HCT116 (cell line): ENCODE data around the gene AZIN2. TPM values are rescaled to one million over a fixed set of nuclear protein-coding genes. Genes with fewer than 3 reads are reported as not detected.

ENCODE experiments used
- ATAC-seq: fragments of 200-7000 bp; cut with Tn5 transposase; 2 replicates; pipeline ENCODE4 v1.9.1; 2020; ENCODE audit warnings: mild to moderate bottlenecking, moderate library complexity
- BruUV-seq: library from RNA; stranded (reverse); fragments of 400-500 nt; replicated peaks from 2 replicates; lab custom pipeline; 2021; lab: Mats Ljungman, UMichigan
- CTCF ChIA-PET: fragments of 300-600 bp; sonication (Branson Sonifier 250); formaldehyde crosslinking; loops from one replicate; lab custom pipeline; 2021; ENCODE audit warnings: antibody characterized with exemption; lab: Charles Lee
- POLR2A ChIA-PET: fragments of 300-600, 350-600 bp; sonication (Branson Sonifier 250); formaldehyde crosslinking; loops from one replicate; lab custom pipeline; 2021; ENCODE audit warnings: antibody characterized with exemption; lab: Charles Lee
- RAD21 ChIA-PET, 2 experiments: fragments of 300-600 bp; sonication (Branson Sonifier 250); formaldehyde crosslinking; loops; one replicate each; lab custom pipeline; 2023; ENCODE audit warnings: low total read pairs in 2 of 2; ENCODE audit not compliant: uncharacterized antibody in 2 of 2, unreplicated experiment in 2 of 2, low non-redundant PET in 1 of 2; lab: Charles Lee
- DNase-seq: peaks from one replicate; pipeline ENCODE4 v3.0.0-alpha.2; 2010; ENCODE audit warnings: low read depth, low spot score
- H2AFZ ChIP-seq: fragments of 200-600 bp; shearing (Covaris generic), sonication (generic); 2 replicates; pipeline ENCODE4 v1.6.1; 2017; ENCODE audit warnings: low read depth, mixed run types, mixed read lengths, antibody characterized with exemption, low read length; ENCODE audit not compliant: poor library complexity, severe bottlenecking
- H3K27ac ChIP-seq: 2 replicates; pipeline ENCODE4 v1.5.1; 2012; ENCODE audit warnings: low read depth, low read length
- H3K27me3 ChIP-seq: fragments of 200-600 bp; sonication (generic); 2 replicates; pipeline ENCODE4 v1.6.1; 2016; ENCODE audit warnings: mixed run types, low read length, mixed read lengths; ENCODE audit not compliant: insufficient read depth
- H3K36me3 ChIP-seq, 2 experiments: fragments of 200-500 bp in 1 of 2; fragments of 200-600 bp in 1 of 2; sonication (Bioruptor generic) in 1 of 2; sonication (generic) in 1 of 2; 2 replicates each; pipeline versions ENCODE4 v1.5.1 to v1.6.1; 2014 to 2016; ENCODE audit warnings: low read length in 2 of 2, inconsistent platforms in 1 of 2, mixed read lengths in 1 of 2, mixed run types in 1 of 2; ENCODE audit not compliant: insufficient read depth in 2 of 2, control insufficient read depth in 1 of 2
- H3K4me1 ChIP-seq, 2 experiments: fragments of 200-600 bp in 1 of 2; sonication (generic) in 1 of 2; 2 replicates each; pipeline versions ENCODE4 v1.5.1 to v1.6.1; 2012 to 2017; ENCODE audit warnings: low read length in 2 of 2, inconsistent platforms in 1 of 2, mild to moderate bottlenecking in 1 of 2, mixed read lengths in 1 of 2, mixed run types in 1 of 2, moderate library complexity in 1 of 2; ENCODE audit not compliant: insufficient read depth in 2 of 2, control insufficient read depth in 1 of 2
- H3K4me2 ChIP-seq: fragments of 200-600 bp; sonication (generic); 2 replicates; pipeline ENCODE4 v1.6.1; 2017; ENCODE audit warnings: mixed run types, low read length, mixed read lengths
- H3K4me3 ChIP-seq, 2 experiments: fragments of 200-600 bp in 1 of 2; sonication (generic) in 1 of 2; replicated peaks in 1 of 2; 2 replicates each; pipeline ENCODE4 v1.5.1; 2011 to 2016; ENCODE audit warnings: low read length in 2 of 2, control low read depth in 1 of 2, low read depth in 1 of 2, mild to moderate bottlenecking in 1 of 2, mixed read lengths in 1 of 2, mixed run types in 1 of 2
- H3K79me2 ChIP-seq: fragments of 200-600 bp; sonication (generic); 2 replicates; pipeline ENCODE4 v1.6.1; 2017; ENCODE audit warnings: mild to moderate bottlenecking, mixed run types, low read length, moderate library complexity, mixed read lengths; ENCODE audit not compliant: insufficient read depth
- H3K9ac ChIP-seq: fragments of 200-600 bp; sonication (generic); 2 replicates; pipeline ENCODE4 v1.6.1; 2016; ENCODE audit warnings: low read length, mixed read lengths
- H3K9me2 ChIP-seq: fragments of 200-600 bp; sonication (generic), shearing (Covaris generic); 2 replicates; pipeline ENCODE4 v1.6.1; 2017; ENCODE audit warnings: mixed run types, mild to moderate bottlenecking, moderate library complexity; ENCODE audit not compliant: insufficient read depth
- H3K9me3 ChIP-seq, 2 experiments: fragments of 200-500 bp in 1 of 2; fragments of 200-600 bp in 1 of 2; sonication (Bioruptor generic) in 1 of 2; sonication (generic) in 1 of 2; 2 replicates each; pipeline ENCODE4 v1.6.1; 2014 to 2017; ENCODE audit warnings: low read length in 2 of 2, mixed read lengths in 2 of 2, inconsistent platforms in 1 of 2, low read depth in 1 of 2, mild to moderate bottlenecking in 1 of 2, mixed run types in 1 of 2, moderate library complexity in 1 of 2; ENCODE audit not compliant: control insufficient read depth in 1 of 2, insufficient read depth in 1 of 2
- H4K20me1 ChIP-seq: fragments of 200-600 bp; sonication (generic), shearing (Covaris generic); 2 replicates; pipeline ENCODE4 v1.6.1; 2017; ENCODE audit warnings: mixed run types, mild to moderate bottlenecking, moderate library complexity; ENCODE audit not compliant: insufficient read depth
- ATF3 ChIP-seq: IDR thresholded peaks from 2 replicates; pipeline ENCODE4 v1.6.1; 2012
- EGR1 ChIP-seq: IDR thresholded peaks from 2 replicates; pipeline ENCODE4 v1.6.1; 2012; ENCODE audit warnings: low read depth
- EZH2 ChIP-seq: fragments of 200-600 bp; sonication (generic); IDR thresholded peaks from 2 replicates; pipeline ENCODE4 v1.6.1; 2017; ENCODE audit warnings: antibody characterized with exemption, mixed run types
- EZH2phosphoT487 ChIP-seq: fragments of 200-600 bp; IDR thresholded peaks from 2 replicates; pipeline ENCODE4 v1.6.1; 2018; ENCODE audit warnings: antibody characterized with exemption, borderline replicate concordance
- FOSL1 ChIP-seq: IDR thresholded peaks from 2 replicates; pipeline ENCODE4 v1.6.1; 2012; ENCODE audit warnings: low read depth
- MAX ChIP-seq: IDR thresholded peaks from 2 replicates; pipeline ENCODE4 v1.6.1; 2012
- RAD21 ChIP-seq: IDR thresholded peaks from 2 replicates; pipeline ENCODE4 v1.6.1; 2012; ENCODE audit warnings: low read depth, mild to moderate bottlenecking
- SIN3A ChIP-seq: IDR thresholded peaks from 2 replicates; pipeline ENCODE4 v1.6.1; 2012; ENCODE audit warnings: low read depth
- SP1 ChIP-seq: IDR thresholded peaks from 2 replicates; pipeline ENCODE4 v1.6.1; 2012; ENCODE audit warnings: low read depth
- SRF ChIP-seq: IDR thresholded peaks from 2 replicates; pipeline ENCODE4 v1.6.1; 2012; ENCODE audit warnings: low read depth
- TCF7L2 ChIP-seq: IDR thresholded peaks from 2 replicates; pipeline ENCODE4 v1.7.0; 2011; ENCODE audit warnings: borderline replicate concordance, inconsistent platforms; ENCODE audit not compliant: insufficient read depth, insufficient read length; ENCODE audit errors: extremely low read depth
- ZNF274 ChIP-seq: fragments of 200-500 bp; sonication (Bioruptor generic); IDR thresholded peaks from 2 replicates; pipeline ENCODE4 v1.6.1; 2014; ENCODE audit warnings: mild to moderate bottlenecking, low read depth, low read length, inconsistent platforms
- intact Hi-C: fragments of 100-400 bp; cut with micrococcal nuclease; formaldehyde crosslinking; loops from 2 replicates; pipeline ENCODE4 v1.10.0; 2022
- total RNA-seq: library from RNA; stranded (reverse); gene quantifications from one replicate; pipeline ENCODE4 v1.2.1, GENCODE V29; 2021; ENCODE audit not compliant: unreplicated experiment
- TF ChIP-seq, protein P1 (sequence below), 3 experiments: fragments of 200-600 bp in 1 of 3; sonication (generic) in 1 of 3; IDR thresholded peaks in 2 of 3; conservative IDR thresholded peaks in 1 of 3; 2 replicates each; pipeline ENCODE4 v1.5.1; 2012 to 2017; ENCODE audit warnings: low read depth in 2 of 3, low read length in 2 of 3, antibody characterized with exemption in 1 of 3, borderline replicate concordance in 1 of 3, control low read depth in 1 of 3, mild to moderate bottlenecking in 1 of 3, mixed read lengths in 1 of 3, mixed run types in 1 of 3, moderate library complexity in 1 of 3; ENCODE audit not compliant: insufficient read depth in 1 of 3

The AZIN2 gene
- total RNA-seq, 1 experiment from 2014 or later: 7.8 TPM

DNA sequence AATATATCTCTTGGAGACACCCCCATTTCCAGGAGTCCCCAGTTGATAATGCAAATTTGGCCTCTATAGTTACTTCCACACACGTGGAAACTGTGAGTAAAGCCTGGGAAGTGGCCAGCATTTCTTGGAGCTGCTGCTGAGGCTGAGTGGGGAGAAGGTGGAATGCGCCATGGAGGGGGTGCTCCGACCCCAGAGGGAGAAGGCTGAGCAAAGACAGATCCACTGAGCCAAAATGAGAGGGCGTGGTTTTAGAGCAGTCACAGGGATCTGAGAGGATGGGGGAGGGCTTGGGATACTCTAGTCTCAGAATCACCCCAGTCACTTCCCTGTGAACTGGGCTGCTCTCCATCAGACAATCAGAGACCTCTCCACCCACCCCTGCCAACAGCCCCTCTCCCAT is 62.2 kb downstream of the AZIN2 start:
- ATAC-seq (no peak), DNase-seq (no peak)
- Histone ChIP-seq H3K4me3 (no peak overlapping the region), H3K27ac (no peak overlapping the region), H2AFZ (no peak overlapping the region), H3K4me1 (no peaks in the 10 kb centered on the region), H3K4me2 (no peak overlapping the region), H3K27me3 (no peaks in the 10 kb centered on the region), H3K9me3 (no peaks in the 10 kb centered on the region), H3K9me2 (no peaks in the 10 kb centered on the region), H3K9ac (no peak overlapping the region), H4K20me1 (no peaks in the 10 kb centered on the region), H3K36me3 (0 out of 4 replicates have a peak, but pooled peaks cover 0 to 3% of the 10 kb centered on the region in 2 experiments), H3K79me2 (no peaks in the 10 kb centered on the region)
- TF ChIP-seq ATF3 (no peak), EZH2phosphoT487 (no peak), RAD21 (no peak), MAX (no peak)
- TF ChIP-seq, protein P1, sequence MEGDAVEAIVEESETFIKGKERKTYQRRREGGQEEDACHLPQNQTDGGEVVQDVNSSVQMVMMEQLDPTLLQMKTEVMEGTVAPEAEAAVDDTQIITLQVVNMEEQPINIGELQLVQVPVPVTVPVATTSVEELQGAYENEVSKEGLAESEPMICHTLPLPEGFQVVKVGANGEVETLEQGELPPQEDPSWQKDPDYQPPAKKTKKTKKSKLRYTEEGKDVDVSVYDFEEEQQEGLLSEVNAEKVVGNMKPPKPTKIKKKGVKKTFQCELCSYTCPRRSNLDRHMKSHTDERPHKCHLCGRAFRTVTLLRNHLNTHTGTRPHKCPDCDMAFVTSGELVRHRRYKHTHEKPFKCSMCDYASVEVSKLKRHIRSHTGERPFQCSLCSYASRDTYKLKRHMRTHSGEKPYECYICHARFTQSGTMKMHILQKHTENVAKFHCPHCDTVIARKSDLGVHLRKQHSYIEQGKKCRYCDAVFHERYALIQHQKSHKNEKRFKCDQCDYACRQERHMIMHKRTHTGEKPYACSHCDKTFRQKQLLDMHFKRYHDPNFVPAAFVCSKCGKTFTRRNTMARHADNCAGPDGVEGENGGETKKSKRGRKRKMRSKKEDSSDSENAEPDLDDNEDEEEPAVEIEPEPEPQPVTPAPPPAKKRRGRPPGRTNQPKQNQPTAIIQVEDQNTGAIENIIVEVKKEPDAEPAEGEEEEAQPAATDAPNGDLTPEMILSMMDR (IDR thresholded peaks at IDR 0.05 in 2 of 3, conservative IDR thresholded peaks at IDR 0.05 in 1 of 3; ENCODE audit: borderline replicate concordance in 1 of 3, insufficient read depth in 1 of 3, low read depth in 2 of 3, low read length in 2 of 3): no peak
- intact Hi-C loops: no loop called here
- RAD21 ChIA-PET: no interaction called here
- no TSS peak for BruUV-seq
- CTCF ChIA-PET: no interaction called here
- POLR2A ChIA-PET: no interaction called here

DNA sequence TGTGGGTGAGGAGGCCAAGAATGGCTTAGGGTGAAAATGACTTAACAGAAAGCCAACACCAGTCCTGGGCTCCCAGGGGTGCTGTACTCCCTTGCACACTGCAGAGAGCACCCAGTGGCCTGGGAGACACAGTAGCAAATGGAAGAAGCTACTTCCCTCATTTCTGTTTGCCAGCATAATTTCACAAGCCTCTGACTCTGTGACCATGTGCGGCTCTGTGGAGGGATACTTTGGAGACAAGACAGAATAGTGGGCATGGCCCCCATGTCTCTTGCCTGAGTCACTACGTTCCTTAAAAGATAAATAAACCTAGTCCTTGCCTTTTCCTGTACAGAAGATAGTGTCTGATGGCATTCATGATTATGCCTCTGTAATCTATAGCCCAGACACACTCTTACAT is 62.7 kb downstream of the AZIN2 start:
- no TSS peak for BruUV-seq
- Histone ChIP-seq H4K20me1 (no peaks in the 10 kb centered on the region), H3K4me3 (no peak overlapping the region), H2AFZ (no peak overlapping the region), H3K9ac (no peak overlapping the region), H3K36me3 (peaks cover 0 to 3% of the 10 kb centered on the region in 2 experiments; a peak in 1 of 4 replicates), H3K9me3 (no peaks in the 10 kb centered on the region), H3K27me3 (no peaks in the 10 kb centered on the region), H3K79me2 (no peaks in the 10 kb centered on the region), H3K4me2 (no peak overlapping the region), H3K4me1 (no peaks in the 10 kb centered on the region), H3K9me2 (no peaks in the 10 kb centered on the region), H3K27ac (no peak overlapping the region)
- intact Hi-C loops: no loop called here
- DNase-seq (no peak), ATAC-seq (no peak)
- RAD21 ChIA-PET: no interaction called here
- CTCF ChIA-PET: no interaction called here
- POLR2A ChIA-PET: no interaction called here
- no peak for TF ChIP-seq MAX
- TF ChIP-seq, protein P1 (IDR thresholded peaks at IDR 0.05 in 2 of 3, conservative IDR thresholded peaks at IDR 0.05 in 1 of 3; ENCODE audit: borderline replicate concordance in 1 of 3, insufficient read depth in 1 of 3, low read depth in 2 of 3, low read length in 2 of 3): no peak
- no peak for TF ChIP-seq EGR1
- no peak for TF ChIP-seq ZNF274
- no peak for TF ChIP-seq FOSL1
- TF ChIP-seq SP1: no peak
- no peak for TF ChIP-seq SIN3A
- no peak for TF ChIP-seq EZH2
- TF ChIP-seq TCF7L2: no peak
- TF ChIP-seq SRF: no peak
- TF ChIP-seq RAD21: no peak
